Activated CD4-positive, alpha-beta T cell treated with anti-CD3 and anti-CD28 coated beads, Interleukin-2, amount 50 U/mL, for 1 hour (primary cell): ENCODE results near the gene SCPEP1.
A peak's percentile ranks its signal among the peaks of the same experiment; 100 is the strongest.
"Not testable (repeated sequence)": the region's sequence is repeated elsewhere in the genome, so short reads cannot be mapped to it uniquely, and the experiment has no call there.

ENCODE experiments used
- DNase-seq: peaks from one replicate; pipeline ENCODE4 v3.0.0-alpha.2; 2020

The SCPEP1 gene

GRCh38 chr17:56977673-56978395 is at the start of gene SCPEP1:
Gene SCPEP1 (plus strand): TSS chr17:56978131. CDS start chr17:56978160, 29 bp downstream.
- peak; percentile 77 for DNase-seq

GRCh38 chr17:56928586-56928985 is 49.3 kb upstream of the SCPEP1 start:
- no peak for DNase-seq

- no peak for DNase-seq
Measured at GRCh38 chr17:56929362-56929969, 48.5 kb upstream of the SCPEP1 start.

- DNase-seq = no peak
Measured at GRCh38 chr17:56930739-56931337, 47.1 kb upstream of the SCPEP1 start.

DNA sequence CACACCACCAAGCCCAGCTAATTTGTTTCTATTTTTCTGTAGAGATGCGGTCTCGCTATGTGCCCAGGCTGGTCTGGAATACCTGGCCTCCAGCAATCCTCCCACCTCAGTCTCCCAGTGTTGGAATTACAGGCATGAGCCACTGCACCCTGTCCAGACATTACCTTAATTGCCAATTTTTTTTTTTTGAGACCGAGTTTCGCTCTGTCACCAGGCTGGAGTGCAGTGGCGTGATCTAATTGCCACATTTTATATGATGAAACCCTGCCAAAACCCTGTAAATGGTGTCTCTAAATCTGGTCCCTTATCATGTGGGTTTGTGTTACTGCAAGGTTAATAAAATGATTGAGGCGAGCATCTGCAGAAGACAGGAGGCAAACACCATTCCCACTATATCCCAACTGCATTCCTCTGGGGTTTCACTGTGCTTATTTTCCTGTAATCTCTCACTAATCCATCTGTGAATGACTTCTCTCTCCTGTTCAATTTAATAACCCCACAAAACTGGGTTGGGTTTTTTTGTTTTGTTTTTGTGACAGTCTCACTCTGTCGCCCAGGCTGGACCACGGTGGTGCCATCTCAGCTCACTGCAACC is 44.7 kb upstream of the SCPEP1 start:
- no peak for DNase-seq

- no peak for DNase-seq
Measured at GRCh38 chr17:56933868-56934267, 44.1 kb upstream of the SCPEP1 start.

- DNase-seq = no peak
Measured at GRCh38 chr17:56934280-56934679, 43.7 kb upstream of the SCPEP1 start.

- DNase-seq = no peak
Measured at GRCh38 chr17:56935461-56935860, 42.5 kb upstream of the SCPEP1 start.

GRCh38 chr17:56936697-56937322 is 41.1 kb upstream of the SCPEP1 start:
- no peak for DNase-seq

DNA sequence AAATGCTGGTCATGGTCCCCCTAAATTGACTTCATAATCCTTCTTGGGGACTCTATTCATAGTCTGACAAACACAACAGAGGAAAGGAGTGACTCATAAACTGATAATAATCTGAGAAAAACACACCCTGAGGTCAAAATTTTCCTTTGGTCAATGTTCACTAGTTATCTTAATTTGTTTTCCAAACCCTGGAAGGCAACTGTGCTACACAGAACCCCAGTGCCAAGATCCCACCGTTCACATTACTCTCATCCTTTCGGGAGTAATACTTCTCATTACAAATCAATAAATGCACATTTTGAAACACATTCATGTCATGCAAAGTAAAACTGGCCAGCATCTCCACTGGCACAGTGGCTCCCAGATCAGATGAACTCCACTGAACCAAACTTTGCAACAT is 40.2 kb upstream of the SCPEP1 start:
- no peak for DNase-seq

- not testable (repeated sequence) for DNase-seq
Measured at GRCh38 chr17:56938206-56938605, 39.7 kb upstream of the SCPEP1 start.

- no peak for DNase-seq
Measured at GRCh38 chr17:56939869-56940484, 38.0 kb upstream of the SCPEP1 start.

DNA sequence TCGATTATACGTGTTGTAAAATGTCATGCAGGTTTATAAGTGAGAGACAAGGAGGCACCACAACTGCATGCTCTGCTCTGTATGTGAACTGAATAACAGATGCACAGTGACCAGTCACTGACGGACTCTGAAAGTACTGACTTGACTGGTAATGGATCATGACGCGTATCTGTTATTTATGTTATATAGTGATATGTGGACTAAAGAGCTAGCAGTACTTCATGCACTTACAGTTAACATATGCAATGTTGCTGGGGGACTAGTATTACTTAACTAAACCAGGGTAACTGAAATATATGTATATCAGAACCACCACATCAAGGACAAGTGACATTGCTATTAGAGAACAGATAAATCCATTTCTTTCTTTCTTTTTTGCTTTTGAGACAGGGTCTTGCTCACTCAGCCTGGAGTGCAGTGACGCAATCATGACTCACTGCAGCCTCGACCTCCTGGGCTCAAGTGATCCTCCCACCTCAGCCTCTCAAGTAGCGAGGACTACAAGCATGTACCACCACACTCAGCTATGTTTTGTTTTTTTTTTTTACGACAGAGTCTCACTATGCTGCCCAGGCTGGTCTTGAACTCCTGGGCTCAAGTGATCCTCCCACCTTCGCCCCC is 34.3 kb upstream of the SCPEP1 start:
- DNase-seq = no peak

DNA sequence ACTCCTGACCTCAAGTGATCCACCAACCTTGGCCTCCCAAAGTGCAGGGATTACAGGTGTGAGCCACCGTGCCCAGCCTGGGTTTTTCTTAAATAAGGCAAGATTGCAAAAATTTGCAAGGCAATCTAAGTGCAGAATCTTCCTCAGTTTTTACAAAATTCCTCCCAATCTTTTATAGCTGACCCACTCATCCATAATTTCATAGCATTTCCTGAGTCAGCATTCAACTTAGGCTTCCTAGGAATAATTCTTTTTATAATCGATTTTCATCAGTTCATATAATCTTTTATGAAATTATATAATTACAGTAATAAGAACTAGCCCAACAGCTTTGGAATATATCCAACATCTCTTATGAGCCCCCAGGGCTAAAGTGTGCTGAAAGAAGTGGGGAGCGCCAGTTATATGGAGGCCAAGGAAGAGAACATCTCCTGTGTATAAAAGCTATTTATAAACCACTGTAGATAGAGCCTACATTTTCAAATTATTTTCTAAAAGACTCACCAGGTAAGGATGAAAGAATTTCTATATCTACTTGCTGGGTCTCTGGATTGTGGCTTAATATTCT is 31.9 kb upstream of the SCPEP1 start:
- DNase-seq = no peak

- DNase-seq = no peak
Measured at GRCh38 chr17:56947741-56948140, 30.2 kb upstream of the SCPEP1 start.

DNA sequence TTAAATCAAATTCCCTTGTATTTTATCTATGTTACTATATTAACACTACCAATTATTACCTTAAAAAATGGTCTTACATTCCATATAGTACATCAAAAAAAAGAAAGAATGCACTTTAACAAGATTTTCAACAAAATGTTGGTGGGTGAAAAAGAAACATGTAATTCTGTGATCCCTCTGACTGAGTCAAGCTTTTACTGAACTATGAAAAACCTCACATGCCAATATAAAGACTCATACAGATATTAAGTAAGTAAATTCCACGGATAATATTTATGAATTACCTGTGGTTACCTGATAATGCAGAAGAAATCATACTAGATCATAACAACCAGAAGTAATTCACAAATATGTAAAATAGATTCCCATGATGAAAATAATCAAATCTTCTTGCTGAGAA is 29.4 kb upstream of the SCPEP1 start:
- DNase-seq = no peak

DNA sequence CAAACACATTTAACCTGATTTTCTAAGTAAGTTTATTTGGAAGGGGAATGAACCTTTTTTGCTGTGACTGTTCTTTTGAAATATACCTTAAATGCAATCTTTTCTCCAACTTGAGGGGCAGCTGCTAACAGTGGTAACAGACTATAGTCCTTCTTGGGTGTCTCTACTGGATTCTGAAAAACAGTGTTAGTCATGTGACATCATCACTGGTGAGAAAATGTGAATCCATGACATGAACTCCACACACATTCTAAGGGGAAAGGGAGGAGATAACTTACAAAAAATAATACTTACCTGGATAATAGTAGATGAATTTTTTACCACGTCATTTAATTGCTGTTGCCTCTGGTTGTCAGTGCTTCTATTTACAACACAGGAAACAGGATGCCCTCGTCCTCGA is 28.3 kb upstream of the SCPEP1 start:
- no peak for DNase-seq

- no peak for DNase-seq
Measured at GRCh38 chr17:56956992-56957391, 20.9 kb upstream of the SCPEP1 start.

GRCh38 chr17:56960596-56961538 is 17.1 kb upstream of the SCPEP1 start, which contains the start of gene COIL:
Gene COIL (minus strand): TSS chr17:56961050. CDS start chr17:56961019, 31 bp downstream.
- peak; percentile 93 for DNase-seq

DNA sequence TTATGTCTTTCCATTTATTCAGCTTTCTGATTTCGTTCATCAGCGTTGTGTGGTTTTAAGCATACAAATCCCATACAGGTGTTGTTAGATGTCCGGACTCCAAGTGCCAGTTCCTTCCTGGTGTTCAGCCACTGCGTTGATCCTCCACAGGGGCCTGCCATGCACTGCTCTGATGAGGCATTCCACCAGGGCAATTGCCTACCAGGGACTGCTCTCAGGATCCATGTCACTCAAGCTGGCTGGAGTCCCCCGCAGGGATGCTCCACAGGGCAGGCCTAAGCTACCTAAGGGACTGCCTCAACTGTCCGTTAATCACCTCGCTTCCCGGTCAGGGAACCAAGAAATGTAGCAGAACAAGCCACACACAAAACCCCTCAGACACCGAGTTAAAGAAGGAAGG is 12.7 kb upstream of the SCPEP1 start:
- DNase-seq = not testable (repeated sequence)

- DNase-seq = not testable (repeated sequence)
Measured at GRCh38 chr17:56965681-56966080, 12.2 kb upstream of the SCPEP1 start.
